Measurements from ENCODE around the gene MOCS2.
"Not testable (repeated sequence)": the region's sequence is repeated elsewhere in the genome, so short reads cannot be mapped to it uniquely, and the experiment has no call there.

Gene MOCS2

GRCh38 chr5:53109443-53110127 lies at the start of gene MOCS2:
TSS of gene MOCS2 (minus strand) at chr5:53109757. CDS start at chr5:53107174, 2,583 bp downstream.
- Histone ChIP-seq H3K9me3 (ENCODE audit: control insufficient read depth, insufficient read depth, low read length) (no peaks in the 10 kb centered on the region), H3K36me3 (ENCODE audit: insufficient read depth, low read length) (no peaks in the 10 kb centered on the region), H3K4me1 (ENCODE audit: insufficient read depth, low read length) (peaks cover 11% of the 10 kb centered on the region), H3K9ac (ENCODE audit: low read depth, low read length) (peak within 1 kb of the TSS; percentile 99)

DNA sequence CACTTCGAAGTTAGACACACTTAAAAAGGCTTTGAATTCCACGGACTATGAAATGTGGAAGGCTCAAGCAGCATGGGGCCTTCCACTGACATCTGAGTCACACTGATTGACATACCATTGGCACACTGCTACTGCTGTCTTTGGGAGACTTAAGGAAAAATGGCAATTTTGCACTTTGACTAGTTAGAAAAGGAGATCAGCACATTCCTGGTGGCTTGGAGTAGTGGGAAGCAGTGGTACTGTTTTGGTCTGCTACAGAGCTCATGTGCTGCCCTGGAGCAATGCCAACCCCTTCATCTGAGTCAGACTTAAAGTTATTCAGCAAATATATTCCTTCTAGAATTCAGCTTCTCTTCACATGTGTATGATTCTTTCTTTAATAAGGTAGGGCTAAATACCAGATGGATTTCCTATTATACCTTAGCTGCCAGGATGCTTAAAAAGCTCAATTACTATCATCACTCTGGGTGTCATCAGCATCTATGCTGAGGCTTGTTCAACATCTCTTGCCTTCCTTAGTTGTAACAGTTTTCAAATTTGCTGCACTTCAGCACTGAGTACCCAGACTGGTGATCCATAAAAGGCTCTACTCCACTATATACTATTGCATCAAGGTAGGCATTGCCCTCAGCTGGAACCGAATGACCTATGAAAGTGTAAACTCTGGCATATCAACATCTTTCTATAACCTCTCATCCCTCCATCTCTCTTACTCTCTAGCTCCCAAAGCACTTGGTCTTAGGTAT lies 42.3 kb upstream of the MOCS2 start:
- no peaks in the 10 kb centered on the region for H3K4me1 ChIP-seq (ENCODE audit: insufficient read depth, low read length)
- no peaks in the 10 kb centered on the region for H3K9me3 ChIP-seq (ENCODE audit: control insufficient read depth, insufficient read depth, low read length)
- H3K36me3 ChIP-seq (ENCODE audit: insufficient read depth, low read length) = no peaks in the 10 kb centered on the region
- no peak overlapping the region for H3K9ac ChIP-seq (ENCODE audit: low read depth, low read length)

GRCh38 chr5:53133020-53133419 lies 23.5 kb upstream of the MOCS2 start:
- no peak overlapping the region for H3K9ac ChIP-seq (ENCODE audit: low read depth, low read length)
- no peaks in the 10 kb centered on the region for H3K9me3 ChIP-seq (ENCODE audit: control insufficient read depth, insufficient read depth, low read length)
- no peaks in the 10 kb centered on the region for H3K36me3 ChIP-seq (ENCODE audit: insufficient read depth, low read length)
- no peaks in the 10 kb centered on the region for H3K4me1 ChIP-seq (ENCODE audit: insufficient read depth, low read length)

DNA sequence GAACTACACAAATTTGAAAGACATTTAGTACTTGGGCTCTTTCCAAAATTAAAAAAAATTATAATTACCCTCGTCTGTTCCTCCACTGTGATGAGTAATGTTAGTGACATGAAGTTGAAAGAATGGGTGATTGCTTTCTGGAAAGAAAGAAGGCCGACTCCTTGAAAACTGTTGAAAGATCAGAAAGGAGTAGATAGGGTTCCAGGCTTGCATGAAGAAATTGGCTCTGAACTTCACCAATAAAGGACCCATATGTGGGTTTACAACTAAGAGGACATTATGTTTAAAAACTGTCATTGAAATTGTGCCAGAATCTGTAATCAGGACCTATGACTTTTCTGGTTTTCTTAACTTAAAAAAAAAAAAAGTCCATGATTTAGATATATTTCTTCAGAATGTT lies 20.7 kb upstream of the MOCS2 start:
- H3K9me3 ChIP-seq (ENCODE audit: control insufficient read depth, insufficient read depth, low read length) = no peaks in the 10 kb centered on the region
- no peaks in the 10 kb centered on the region for H3K36me3 ChIP-seq (ENCODE audit: insufficient read depth, low read length)
- no peaks in the 10 kb centered on the region for H3K4me1 ChIP-seq (ENCODE audit: insufficient read depth, low read length)
- no peak overlapping the region for H3K9ac ChIP-seq (ENCODE audit: low read depth, low read length)

- no peaks in the 10 kb centered on the region for H3K9me3 ChIP-seq (ENCODE audit: control insufficient read depth, insufficient read depth, low read length)
- no peak overlapping the region for H3K9ac ChIP-seq (ENCODE audit: low read depth, low read length)
- H3K4me1 ChIP-seq (ENCODE audit: insufficient read depth, low read length) = no peaks in the 10 kb centered on the region
- H3K36me3 ChIP-seq (ENCODE audit: insufficient read depth, low read length) = no peaks in the 10 kb centered on the region
These were observed 18.9 kb upstream of the MOCS2 start for GRCh38 chr5:53128481-53128880.

DNA sequence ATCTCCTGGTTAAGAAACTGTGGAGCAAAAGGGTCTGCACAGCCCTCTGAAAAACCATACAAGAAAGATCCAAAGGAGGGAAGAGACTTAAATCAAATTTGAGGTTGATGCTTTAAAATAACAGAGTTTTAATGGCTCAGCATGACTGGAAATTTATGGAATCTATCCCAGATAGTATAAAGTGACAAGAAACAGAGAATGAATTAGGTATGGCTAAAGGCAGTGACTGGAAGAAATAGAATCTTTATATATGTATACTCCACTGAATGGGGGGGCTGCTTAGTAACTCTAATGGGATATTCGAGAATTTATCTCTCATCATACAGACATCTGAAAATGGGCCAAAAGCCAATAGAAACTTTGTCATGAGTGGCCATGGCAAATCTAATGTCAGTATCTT lies 17.6 kb upstream of the MOCS2 start:
- Histone ChIP-seq H3K36me3 (ENCODE audit: insufficient read depth, low read length) (no peaks in the 10 kb centered on the region), H3K9me3 (ENCODE audit: control insufficient read depth, insufficient read depth, low read length) (no peaks in the 10 kb centered on the region), H3K4me1 (ENCODE audit: insufficient read depth, low read length) (no peaks in the 10 kb centered on the region), H3K9ac (ENCODE audit: low read depth, low read length) (no peak overlapping the region)

DNA sequence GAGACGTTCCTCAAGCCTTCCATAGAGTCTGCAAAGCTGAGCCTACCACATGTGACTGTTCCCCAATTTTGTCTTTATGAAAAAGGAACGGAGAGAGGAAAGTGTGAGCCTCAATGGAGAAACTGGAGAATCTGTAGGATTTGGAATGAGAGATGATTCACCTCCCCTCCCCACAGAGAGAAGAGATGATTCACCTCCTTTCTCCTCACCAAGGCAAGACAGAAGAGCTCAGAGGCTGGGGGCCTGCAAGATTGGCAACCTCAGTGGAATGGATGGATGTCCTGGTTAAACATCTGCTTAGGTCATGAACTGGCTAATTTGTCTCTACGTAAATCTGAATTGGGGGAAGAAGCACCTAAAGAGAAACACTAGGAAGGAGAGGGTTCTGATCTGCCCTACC lies 17.0 kb upstream of the MOCS2 start:
- Histone ChIP-seq H3K9me3 (ENCODE audit: control insufficient read depth, insufficient read depth, low read length) (no peaks in the 10 kb centered on the region), H3K36me3 (ENCODE audit: insufficient read depth, low read length) (no peaks in the 10 kb centered on the region), H3K4me1 (ENCODE audit: insufficient read depth, low read length) (no peaks in the 10 kb centered on the region), H3K9ac (ENCODE audit: low read depth, low read length) (no peak overlapping the region)

DNA sequence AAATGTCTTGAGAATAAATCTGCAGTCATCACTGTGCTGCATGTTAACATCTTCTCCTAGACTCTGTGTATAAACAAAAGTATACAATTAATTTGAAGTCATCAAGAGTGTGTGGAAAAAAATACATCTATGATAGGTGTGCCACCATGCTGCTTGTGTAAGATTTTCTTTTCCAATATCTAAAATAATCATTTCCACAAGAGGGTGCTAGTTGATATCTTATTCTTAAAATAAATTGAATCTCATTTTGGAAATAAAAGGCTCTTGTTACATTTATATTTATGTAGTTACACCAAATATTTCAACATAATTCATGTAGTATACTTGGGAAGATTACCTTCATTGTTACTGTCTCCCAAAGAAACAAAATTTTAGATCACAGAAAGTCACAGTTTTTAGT lies 14.1 kb upstream of the MOCS2 start:
- Histone ChIP-seq H3K36me3 (ENCODE audit: insufficient read depth, low read length) (no peaks in the 10 kb centered on the region), H3K4me1 (ENCODE audit: insufficient read depth, low read length) (no peaks in the 10 kb centered on the region), H3K9ac (ENCODE audit: low read depth, low read length) (no peak overlapping the region), H3K9me3 (ENCODE audit: control insufficient read depth, insufficient read depth, low read length) (no peaks in the 10 kb centered on the region)

GRCh38 chr5:53120165-53120564 lies 10.6 kb upstream of the MOCS2 start:
- Histone ChIP-seq H3K9ac (ENCODE audit: low read depth, low read length) (no peak overlapping the region), H3K4me1 (ENCODE audit: insufficient read depth, low read length) (no peaks in the 10 kb centered on the region), H3K9me3 (ENCODE audit: control insufficient read depth, insufficient read depth, low read length) (no peaks in the 10 kb centered on the region), H3K36me3 (ENCODE audit: insufficient read depth, low read length) (no peaks in the 10 kb centered on the region)

DNA sequence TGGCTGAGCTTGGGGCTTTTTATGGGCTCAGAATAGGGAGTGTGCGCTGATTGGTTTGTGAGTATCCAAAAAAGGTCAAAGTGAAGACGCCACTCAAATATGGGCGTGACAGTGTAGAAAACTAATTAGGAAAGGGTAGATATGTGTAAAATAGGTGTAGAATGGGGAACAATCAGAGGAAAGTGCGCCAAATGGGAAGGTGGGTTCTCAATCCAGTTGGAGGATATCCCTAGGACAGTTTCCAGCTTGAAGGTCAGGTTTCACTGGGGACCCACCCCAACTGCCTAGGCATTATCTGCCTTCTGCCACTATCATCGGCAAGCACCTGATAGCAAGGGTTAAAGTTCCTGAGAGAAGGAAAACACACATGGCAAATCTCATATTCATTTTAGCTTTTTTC lies 9.3 kb upstream of the MOCS2 start:
- no peak overlapping the region for H3K9ac ChIP-seq (ENCODE audit: low read depth, low read length)
- no peaks in the 10 kb centered on the region for H3K9me3 ChIP-seq (ENCODE audit: control insufficient read depth, insufficient read depth, low read length)
- 0 out of 2 replicates have a peak, but pooled peaks cover 8% of the 10 kb centered on the region for H3K4me1 ChIP-seq (ENCODE audit: insufficient read depth, low read length)
- no peaks in the 10 kb centered on the region for H3K36me3 ChIP-seq (ENCODE audit: insufficient read depth, low read length)

DNA sequence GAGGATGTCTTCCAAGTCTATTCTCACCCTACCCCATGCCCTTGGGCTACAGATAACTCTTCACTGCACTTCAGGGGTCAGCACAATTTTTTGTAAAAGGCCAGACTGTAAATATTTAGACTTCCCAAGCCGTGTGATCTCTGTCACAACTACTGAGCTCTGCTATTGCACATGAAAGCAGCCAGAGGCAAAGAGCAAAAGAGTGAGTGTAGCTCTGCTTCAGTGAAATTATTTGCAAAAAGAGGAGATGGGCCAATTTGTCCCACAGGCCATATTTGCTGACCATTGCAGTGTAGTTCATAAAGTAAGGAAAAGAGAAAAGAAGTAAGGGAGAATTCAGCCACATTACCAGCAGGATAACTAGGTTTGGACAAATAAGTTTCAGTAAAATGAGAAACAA lies 7.0 kb upstream of the MOCS2 start:
- Histone ChIP-seq H3K9me3 (ENCODE audit: control insufficient read depth, insufficient read depth, low read length) (no peaks in the 10 kb centered on the region), H3K36me3 (ENCODE audit: insufficient read depth, low read length) (no peaks in the 10 kb centered on the region), H3K4me1 (ENCODE audit: insufficient read depth, low read length) (0 out of 2 replicates have a peak, but pooled peaks cover 8% of the 10 kb centered on the region), H3K9ac (ENCODE audit: low read depth, low read length) (no peak overlapping the region)

DNA sequence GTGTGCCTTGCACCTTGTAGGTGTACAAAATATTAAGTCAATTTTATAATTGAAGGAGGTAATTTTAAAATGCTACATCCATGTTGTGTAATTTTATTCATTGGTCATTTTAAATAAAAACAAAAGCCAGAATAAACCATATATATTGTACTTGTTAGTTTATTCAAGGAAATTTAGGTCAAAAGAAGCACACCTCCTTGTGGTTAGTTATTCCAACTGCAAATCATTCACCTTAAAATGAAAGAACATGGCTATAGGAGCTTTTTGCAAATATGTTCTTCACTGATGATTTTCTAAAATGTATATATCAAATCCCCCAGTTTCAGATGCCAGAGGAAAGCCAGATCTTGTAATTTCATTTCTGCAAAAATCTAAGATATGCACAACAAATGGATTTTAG lies 5.4 kb upstream of the MOCS2 start:
- Histone ChIP-seq H3K4me1 (ENCODE audit: insufficient read depth, low read length) (peaks cover 14% of the 10 kb centered on the region), H3K36me3 (ENCODE audit: insufficient read depth, low read length) (no peaks in the 10 kb centered on the region), H3K9ac (ENCODE audit: low read depth, low read length) (no peak overlapping the region), H3K9me3 (ENCODE audit: control insufficient read depth, insufficient read depth, low read length) (no peaks in the 10 kb centered on the region)

- Histone ChIP-seq H3K9ac (ENCODE audit: low read depth, low read length) (no peak overlapping the region), H3K36me3 (ENCODE audit: insufficient read depth, low read length) (no peaks in the 10 kb centered on the region), H3K4me1 (ENCODE audit: insufficient read depth, low read length) (peaks cover 14% of the 10 kb centered on the region), H3K9me3 (ENCODE audit: control insufficient read depth, insufficient read depth, low read length) (no peaks in the 10 kb centered on the region)
These were observed 4.4 kb upstream of the MOCS2 start for GRCh38 chr5:53113947-53114346.

DNA sequence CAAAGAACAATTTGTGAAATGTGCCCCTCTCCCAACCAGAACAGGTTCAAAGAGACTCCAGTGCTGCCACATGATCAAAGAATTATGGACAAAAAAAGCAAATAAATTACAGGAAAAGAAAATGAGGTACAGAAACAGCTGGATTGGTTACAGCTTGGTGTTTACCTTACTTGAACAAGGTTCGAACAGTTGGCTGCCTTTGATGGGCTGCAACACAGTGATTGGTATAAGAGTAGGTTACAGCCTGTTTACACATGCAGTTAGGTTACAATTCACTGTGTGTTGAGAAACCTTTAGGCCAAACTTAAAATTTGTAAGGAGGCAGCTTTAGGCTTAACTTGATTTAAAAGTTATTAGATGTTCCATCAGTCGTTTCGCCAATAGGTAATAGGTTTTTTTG lies 3.4 kb upstream of the MOCS2 start:
- Histone ChIP-seq H3K9ac (ENCODE audit: low read depth, low read length) (no peak overlapping the region), H3K9me3 (ENCODE audit: control insufficient read depth, insufficient read depth, low read length) (no peaks in the 10 kb centered on the region), H3K36me3 (ENCODE audit: insufficient read depth, low read length) (no peaks in the 10 kb centered on the region), H3K4me1 (ENCODE audit: insufficient read depth, low read length) (peaks cover 14% of the 10 kb centered on the region)

DNA sequence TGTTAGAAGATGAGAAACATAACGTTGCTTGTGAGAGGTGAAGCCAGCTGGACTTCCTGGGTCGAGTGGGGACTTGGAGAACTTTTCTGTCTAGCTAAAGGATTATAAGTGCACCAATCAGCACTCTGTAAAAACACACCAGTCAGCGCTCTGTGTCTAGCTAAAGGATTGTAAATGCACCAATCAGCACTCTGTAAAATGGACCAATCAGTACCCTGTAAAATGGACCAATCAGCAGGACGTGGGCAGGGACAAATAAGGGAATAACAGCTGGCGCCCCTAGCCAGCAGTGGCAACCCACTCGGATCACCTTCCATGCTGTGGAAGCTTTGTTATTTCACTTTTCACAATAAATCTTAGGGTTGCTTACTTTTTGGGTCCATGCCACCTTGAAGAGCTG lies 2.8 kb upstream of the MOCS2 start:
- H3K36me3 ChIP-seq (ENCODE audit: insufficient read depth, low read length); H3K9ac ChIP-seq (ENCODE audit: low read depth, low read length); H3K9me3 ChIP-seq (ENCODE audit: control insufficient read depth, insufficient read depth, low read length): not testable (repeated sequence)
- peaks cover 14% of the 10 kb centered on the region for H3K4me1 ChIP-seq (ENCODE audit: insufficient read depth, low read length)

All from ES-I3 (cell line).